HL-60/S4 treated with phorbol 12-myristate 13-acetate at 8.2 ng/mL for 4 days and 3 days (cell line): ENCODE data around the gene FGR.

Source experiments
- in situ Hi-C: fragments of 300-500 bp; cut with MboI; formaldehyde crosslinking; loops from 2 replicates; pipeline ENCODE4 v1.15.0; 2022; ENCODE audit warnings: low sequenced_read_pairs

The FGR gene

GRCh38 chr1:27592232-27592930 lies 42.6 kb downstream of the FGR start:
- in situ Hi-C loops = no loop called here

DNA sequence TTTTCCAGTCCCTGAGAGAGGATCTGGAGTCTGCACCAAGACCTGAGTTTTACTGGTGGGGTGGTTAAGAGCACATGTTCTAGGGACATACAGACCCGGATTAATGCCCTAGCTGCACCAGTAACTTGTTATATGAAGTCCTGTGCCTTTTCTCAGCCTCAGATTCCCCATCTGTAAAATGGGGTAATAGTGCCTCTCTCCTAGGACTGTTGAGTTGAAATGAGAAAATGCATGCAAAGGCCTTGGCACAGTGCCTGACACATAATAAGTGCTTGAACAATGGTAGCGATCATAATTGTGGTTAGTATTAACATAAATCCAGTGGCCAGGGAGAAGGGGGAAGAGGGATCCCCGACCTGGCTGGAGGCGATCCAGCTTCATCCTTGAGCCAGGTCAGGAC lies 43.4 kb downstream of the FGR start:
- in situ Hi-C loops = no loop called here

GRCh38 chr1:27590917-27591508 lies 44.0 kb downstream of the FGR start:
- in situ Hi-C loops = no loop called here

- in situ Hi-C loops = no loop called here
These were observed 45.1 kb downstream of the FGR start for GRCh38 chr1:27589841-27590426.

- in situ Hi-C loops = no loop called here
These were observed 45.5 kb downstream of the FGR start for GRCh38 chr1:27589441-27589840.

DNA sequence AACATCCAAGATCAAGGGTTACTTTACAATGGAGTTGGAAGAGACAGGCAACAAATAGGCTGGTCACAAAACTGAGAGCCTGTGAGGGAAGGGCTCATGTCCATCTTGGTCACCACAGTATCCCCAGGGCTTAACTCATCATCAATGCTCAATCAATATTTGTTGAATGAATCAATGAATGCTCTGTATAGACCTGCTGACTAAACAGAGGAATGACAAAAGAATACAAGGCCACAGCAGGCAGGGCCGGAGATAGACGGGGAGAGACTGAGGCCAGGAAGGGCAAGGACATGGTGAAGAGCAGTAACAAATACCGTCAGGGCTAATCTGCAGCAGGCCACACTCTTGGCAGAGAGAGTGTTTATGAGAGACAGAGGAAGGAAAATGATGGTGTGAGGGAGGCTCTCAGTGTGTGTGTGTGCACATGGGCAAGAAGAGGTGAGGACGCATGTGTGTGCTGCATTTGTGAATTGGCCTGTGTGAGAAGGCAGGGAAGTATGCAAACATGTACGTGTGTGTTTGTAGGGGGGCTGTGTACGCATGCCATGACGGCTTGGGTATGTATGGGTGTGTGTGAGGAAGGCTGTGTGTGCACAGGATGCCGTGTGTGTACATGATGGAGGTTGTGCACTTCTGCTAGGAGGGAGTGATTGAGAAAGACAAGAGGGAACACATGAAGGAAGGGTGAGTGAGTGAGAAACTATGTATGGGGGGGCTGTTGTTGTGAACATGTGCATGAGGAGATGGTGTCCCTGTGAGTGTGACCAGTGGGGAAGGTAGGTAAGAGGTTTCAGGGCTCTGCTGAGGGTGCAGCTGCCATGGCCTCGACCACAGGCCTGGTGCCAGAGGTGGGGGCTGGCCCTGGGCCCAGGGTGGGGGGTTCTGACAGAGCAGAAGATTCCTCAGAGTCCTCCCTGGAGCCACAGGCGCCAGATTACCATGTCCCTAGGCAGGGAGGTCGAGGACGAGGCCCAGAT lies 46.4 kb downstream of the FGR start:
- in situ Hi-C loops = no loop called here

GRCh38 chr1:27585684-27586083 lies 49.3 kb downstream of the FGR start:
- in situ Hi-C loops = no loop called here

GRCh38 chr1:27584453-27584852 lies 50.5 kb downstream of the FGR start:
- in situ Hi-C loops = no loop called here

GRCh38 chr1:27583479-27583878 lies 51.5 kb downstream of the FGR start:
- in situ Hi-C loops = no loop called here

GRCh38 chr1:27581823-27582243 lies 53.2 kb downstream of the FGR start:
- in situ Hi-C loops = no loop called here

DNA sequence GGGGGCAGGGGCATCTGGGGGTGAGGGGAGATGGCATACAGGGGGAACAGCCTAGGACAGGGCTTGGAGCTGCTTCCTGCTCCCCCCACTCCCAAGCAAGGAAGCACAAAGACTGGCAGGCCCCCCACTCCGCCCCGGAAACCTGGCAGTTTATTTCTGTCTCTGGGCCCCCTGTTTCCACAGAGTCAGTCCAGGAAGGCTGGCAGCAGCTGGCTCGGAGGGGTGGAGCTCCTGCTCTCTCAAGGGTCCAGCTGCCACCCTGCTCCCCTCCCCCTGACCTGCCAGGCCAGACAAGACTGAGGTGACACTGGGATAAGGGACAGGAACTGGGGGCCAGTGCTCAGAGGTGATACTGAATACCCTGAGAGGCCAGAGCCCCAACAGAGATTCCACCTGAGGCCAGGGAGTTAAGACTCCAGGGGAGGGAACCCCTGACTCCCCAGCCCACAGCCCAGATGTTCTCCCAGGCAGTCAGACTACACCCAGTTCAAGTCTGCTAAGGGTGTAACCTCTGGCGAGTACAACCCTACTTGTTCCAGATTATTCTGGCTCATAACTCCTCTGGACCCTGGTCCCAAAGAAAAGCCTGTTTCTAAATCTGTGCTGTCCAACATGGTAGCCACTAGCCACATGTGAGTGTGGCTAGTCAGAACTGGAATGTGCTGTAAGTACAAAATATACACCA lies 57.3 kb downstream of the FGR start:
- in situ Hi-C loops = no loop called here

DNA sequence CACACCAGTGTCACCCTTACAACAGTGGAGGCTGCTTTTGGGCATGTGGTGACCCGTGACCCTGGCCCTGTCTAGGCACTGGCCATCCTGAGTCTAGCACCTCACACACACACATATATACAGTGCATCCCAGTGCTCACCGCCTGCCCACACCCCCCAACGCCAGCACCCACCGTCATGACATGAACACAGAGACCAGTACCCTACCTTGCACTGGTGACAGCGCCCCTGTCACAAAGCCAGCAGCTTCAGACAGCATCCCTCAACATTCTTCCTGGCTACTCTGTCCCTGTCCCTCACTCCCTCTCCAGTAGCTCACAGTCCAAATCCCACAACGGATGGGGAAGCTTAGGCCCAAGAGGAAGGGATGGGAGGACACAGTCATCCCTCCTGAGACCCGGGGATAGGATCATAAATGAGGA lies 58.2 kb downstream of the FGR start:
- in situ Hi-C loops = no loop called here

GRCh38 chr1:27575840-27576331 lies 59.1 kb downstream of the FGR start:
- in situ Hi-C loops = no loop called here

- in situ Hi-C loops = no loop called here
These were observed 59.8 kb downstream of the FGR start for GRCh38 chr1:27574871-27575831.

DNA sequence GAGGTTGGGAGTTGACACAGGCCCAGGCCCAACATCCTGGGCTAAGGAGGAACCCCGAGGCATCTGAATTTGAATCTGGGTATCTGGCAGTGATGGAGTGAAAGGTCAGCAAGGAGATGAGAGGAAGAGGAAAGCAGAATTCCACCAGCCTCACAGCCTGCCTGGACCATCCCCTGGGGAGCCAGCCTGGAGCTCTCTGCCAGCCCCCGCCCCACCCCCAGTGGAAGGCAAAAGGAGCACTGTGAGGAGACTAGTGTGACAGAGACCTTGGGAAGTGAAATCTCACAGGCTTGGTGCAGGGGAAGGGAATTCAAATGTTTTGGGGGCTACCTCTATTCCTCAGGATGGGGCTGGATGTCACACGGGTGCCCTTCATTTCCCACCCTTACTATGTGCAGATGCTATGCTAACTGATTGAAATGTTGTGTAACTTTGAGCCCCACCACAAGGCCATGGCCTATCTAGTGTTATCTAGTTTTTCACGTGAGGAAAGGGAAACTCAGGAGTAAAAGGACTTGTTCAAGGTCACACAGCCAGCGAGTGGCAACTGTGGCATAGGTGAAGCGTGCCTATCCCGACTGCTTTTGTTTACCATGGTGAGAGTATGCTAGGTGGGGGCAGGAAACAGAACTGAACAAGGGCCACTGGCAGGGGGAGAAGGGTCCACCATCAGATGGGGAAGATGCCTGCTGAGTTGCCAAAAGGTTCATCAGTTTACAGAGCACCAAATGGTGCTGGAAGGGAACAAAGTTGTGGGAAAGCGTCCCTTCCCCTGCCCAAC lies 60.8 kb downstream of the FGR start:
- in situ Hi-C loops = no loop called here

DNA sequence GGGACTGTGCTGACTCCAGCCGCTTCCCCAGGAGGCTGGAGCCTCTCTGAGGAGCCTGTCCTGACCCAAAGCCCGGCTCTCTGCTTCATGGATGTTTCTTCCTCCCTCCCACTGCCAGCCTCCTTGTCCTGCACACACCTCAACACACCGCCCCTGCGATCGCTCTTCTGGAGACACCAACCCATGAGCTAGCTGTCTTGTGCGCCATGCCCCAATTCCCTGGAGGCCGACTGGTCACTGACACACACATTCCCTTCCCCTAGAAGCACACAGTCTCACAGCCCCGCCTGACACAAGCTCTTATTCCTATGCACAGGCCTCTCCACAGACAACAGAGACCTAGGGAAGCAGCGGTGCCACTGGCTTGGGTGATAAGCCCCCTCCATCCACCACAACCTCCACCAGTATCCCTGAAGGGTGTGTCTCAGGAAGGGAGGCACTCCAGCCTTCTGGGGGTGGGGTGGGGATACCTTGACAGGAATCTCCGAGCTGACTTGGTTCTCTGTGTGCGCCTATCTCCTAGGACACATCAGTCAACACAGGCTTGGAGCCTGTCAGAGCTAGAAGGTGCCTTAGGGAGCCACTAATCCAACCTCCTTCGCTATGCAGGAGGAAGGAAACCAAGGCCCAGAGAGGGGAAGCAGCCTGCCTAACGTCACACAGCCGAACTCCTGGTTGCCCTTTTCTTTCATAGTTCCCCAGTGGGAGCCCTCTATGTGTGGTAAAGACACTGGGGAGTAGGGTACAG lies 62.1 kb downstream of the FGR start:
- in situ Hi-C loops = no loop called here

- in situ Hi-C loops = no loop called here
These were observed 62.8 kb downstream of the FGR start for GRCh38 chr1:27572019-27572678.
